DND-41 (cell line): Measurements from ENCODE around the gene UPP1.

ENCODE experiments used
- CTCF ChIP-seq: IDR thresholded peaks from 2 replicates; pipeline ENCODE4 v1.5.1; 2012; ENCODE audit warnings: borderline replicate concordance, low read length, moderate library complexity, mild to moderate bottlenecking; ENCODE audit not compliant: poor library complexity, severe bottlenecking; ENCODE audit errors: extremely low read depth
- EZH2 ChIP-seq: IDR thresholded peaks from 3 replicates; pipeline ENCODE4 v1.6.1; 2012; ENCODE audit warnings: borderline replicate concordance, low read depth, mild to moderate bottlenecking, moderate library complexity, low read length, inconsistent platforms; ENCODE audit not compliant: severe bottlenecking

- no peak for TF ChIP-seq EZH2
- TF ChIP-seq CTCF: no peak
Measured at GRCh38 chr7:48091506-48092433, 2.7 kb downstream of the UPP1 start.
